Activated gamma-delta T cell (primary cell): ENCODE data around the gene BNC2.

Experiments
- DNase-seq: peaks from one replicate; lab custom pipeline; 2025; lab: John Stamatoyannopoulos, UW

Gene BNC2

GRCh38 chr9:16715404-16715803, 155.1 kb downstream of the BNC2 start:
- DNase-seq: no peak

- no peak for DNase-seq
Measured at GRCh38 chr9:16712787-16713186, 157.7 kb downstream of the BNC2 start.

- DNase-seq: no peak
Measured at GRCh38 chr9:16710888-16711287, 159.6 kb downstream of the BNC2 start.

- DNase-seq: no peak
Measured at GRCh38 chr9:16709924-16710323, 160.5 kb downstream of the BNC2 start.

- no peak for DNase-seq
Measured at GRCh38 chr9:16708656-16709435, 161.6 kb downstream of the BNC2 start.

GRCh38 chr9:16705111-16705604, 165.3 kb downstream of the BNC2 start:
- no peak for DNase-seq

- DNase-seq: no peak
Measured at GRCh38 chr9:16704116-16705110, 166.1 kb downstream of the BNC2 start.

- no peak for DNase-seq
Measured at GRCh38 chr9:16701347-16701746, 169.1 kb downstream of the BNC2 start.

- no peak for DNase-seq
Measured at GRCh38 chr9:16693616-16694015, 176.9 kb downstream of the BNC2 start.

GRCh38 chr9:16690628-16691027, 179.8 kb downstream of the BNC2 start:
- no peak for DNase-seq

GRCh38 chr9:16690205-16690604, 180.3 kb downstream of the BNC2 start:
- no peak for DNase-seq

- no peak for DNase-seq
Measured at GRCh38 chr9:16689351-16689938, 181.0 kb downstream of the BNC2 start.

GRCh38 chr9:16688814-16689213, 181.7 kb downstream of the BNC2 start:
- DNase-seq: no peak

GRCh38 chr9:16687678-16688369, 182.6 kb downstream of the BNC2 start:
- no peak for DNase-seq

- DNase-seq: no peak
Measured at GRCh38 chr9:16683326-16683725, 187.1 kb downstream of the BNC2 start.

- DNase-seq: no peak
Measured at GRCh38 chr9:16682273-16682672, 188.2 kb downstream of the BNC2 start.

- DNase-seq: no peak
Measured at GRCh38 chr9:16681652-16681987, 188.8 kb downstream of the BNC2 start.

- no peak for DNase-seq
Measured at GRCh38 chr9:16680975-16681651, 189.4 kb downstream of the BNC2 start.

- DNase-seq: no peak
Measured at GRCh38 chr9:16680541-16680940, 189.9 kb downstream of the BNC2 start.

- no peak for DNase-seq
Measured at GRCh38 chr9:16679327-16679821, 191.1 kb downstream of the BNC2 start.

GRCh38 chr9:16676519-16676918, 194.0 kb downstream of the BNC2 start:
- DNase-seq: no peak
